ENCODE data around the gene GPR4.
"Not testable (repeated sequence)": the region's sequence is repeated elsewhere in the genome, so short reads cannot be mapped to it uniquely, and the experiment has no call there.

The GPR4 gene

GRCh38 chr19:45601524-45602374 is at the start of gene GPR4:
TSS of gene GPR4 (minus strand) at chr19:45602212. CDS start at chr19:45591866, 10,346 bp downstream.
- no peak for DNase-seq (ENCODE audit: low read depth)

- no peak for DNase-seq (ENCODE audit: low read depth)
These were observed 48.7 kb upstream of the GPR4 start for GRCh38 chr19:45650722-45651121.

- DNase-seq (ENCODE audit: low read depth): no peak
These were observed 44.3 kb upstream of the GPR4 start for GRCh38 chr19:45646345-45646698.

GRCh38 chr19:45645631-45646344 is 43.8 kb upstream of the GPR4 start:
- DNase-seq (ENCODE audit: low read depth): peak; percentile 70

GRCh38 chr19:45645068-45645630 is 43.1 kb upstream of the GPR4 start:
- DNase-seq (ENCODE audit: low read depth): no peak

- DNase-seq (ENCODE audit: low read depth): no peak
These were observed 42.1 kb upstream of the GPR4 start for GRCh38 chr19:45643927-45644771.

- DNase-seq (ENCODE audit: low read depth): peak; percentile 91
These were observed 41.3 kb upstream of the GPR4 start for GRCh38 chr19:45643024-45643926.

GRCh38 chr19:45641274-45642105 is 39.5 kb upstream of the GPR4 start:
- DNase-seq (ENCODE audit: low read depth): peak; percentile 75

GRCh38 chr19:45640849-45641273 is 38.8 kb upstream of the GPR4 start:
- DNase-seq (ENCODE audit: low read depth): peak; percentile 28

GRCh38 chr19:45638930-45639729 is 37.1 kb upstream of the GPR4 start, which contains the start of gene EML2:
TSS of gene EML2 (minus strand) at chr19:45639397. CDS start at chr19:45639376, 21 bp downstream.
- DNase-seq (ENCODE audit: low read depth): peak; percentile 43

GRCh38 chr19:45637890-45638667 is 36.1 kb upstream of the GPR4 start:
- no peak for DNase-seq (ENCODE audit: low read depth)

- no peak for DNase-seq (ENCODE audit: low read depth)
These were observed 34.9 kb upstream of the GPR4 start for GRCh38 chr19:45636902-45637301.

- no peak for DNase-seq (ENCODE audit: low read depth)
These were observed 34.3 kb upstream of the GPR4 start for GRCh38 chr19:45636275-45636674.

- DNase-seq (ENCODE audit: low read depth): peak; percentile 39
These were observed 30.6 kb upstream of the GPR4 start for GRCh38 chr19:45632468-45633196.

GRCh38 chr19:45630463-45630862 is 28.5 kb upstream of the GPR4 start:
- no peak for DNase-seq (ENCODE audit: low read depth)

- no peak for DNase-seq (ENCODE audit: low read depth)
These were observed 27.7 kb upstream of the GPR4 start for GRCh38 chr19:45629704-45630103.

- not testable (repeated sequence) for DNase-seq (ENCODE audit: low read depth)
These were observed 26.2 kb upstream of the GPR4 start for GRCh38 chr19:45628219-45628618.

- DNase-seq (ENCODE audit: low read depth): no peak
These were observed 22.0 kb upstream of the GPR4 start for GRCh38 chr19:45623984-45624383.

Measured in activated T-cell treated with anti-CD3 and anti-CD28 coated beads for 24 hours (primary cell).